HepG2 (cell line): ENCODE data around the gene PIEZO1.

Experiments
- BRCA1 ChIP-seq: sonication (generic); formaldehyde crosslinking; IDR thresholded peaks from 2 replicates; pipeline ENCODE4 v1.4.0; 2020; ENCODE audit warnings: missing genetic modification reagents
- CTCF ChIP-seq: sonication (generic); formaldehyde crosslinking; IDR thresholded peaks from 2 replicates; pipeline ENCODE4 v1.5.0; 2020; ENCODE audit warnings: mild to moderate bottlenecking, missing genetic modification reagents, moderate library complexity
- EZH2 ChIP-seq: conservative IDR thresholded peaks from 2 replicates; pipeline ENCODE4 v1.6.1; 2012; ENCODE audit warnings: mild to moderate bottlenecking, low read depth, low read length, moderate library complexity
- FOXJ3 ChIP-seq: sonication (generic); formaldehyde crosslinking; IDR thresholded peaks from 2 replicates; pipeline ENCODE4 v1.4.0; 2020; ENCODE audit warnings: missing genetic modification reagents, mild to moderate bottlenecking, borderline replicate concordance
- GATAD2A ChIP-seq: IDR thresholded peaks from 2 replicates; pipeline ENCODE4 v1.6.1; 2016
- HMGXB4 ChIP-seq, 2 experiments: sonication (generic) in 1 of 2; formaldehyde crosslinking in 1 of 2; IDR thresholded peaks; 2 replicates each; pipeline versions ENCODE4 v1.4.0 to v1.6.1; 2018 to 2020; ENCODE audit warnings: missing genetic modification reagents in 2 of 2, borderline replicate concordance in 1 of 2, low read depth in 1 of 2, mild to moderate bottlenecking in 1 of 2, missing biosample characterization in 1 of 2
- MAX ChIP-seq: IDR thresholded peaks from 2 replicates; pipeline ENCODE4 v1.6.1; 2012; ENCODE audit warnings: inconsistent platforms
- POLR2A ChIP-seq, 2 experiments: IDR thresholded peaks; 2 replicates each; pipeline ENCODE4 v1.6.1; 2011; ENCODE audit warnings: low read depth in 2 of 2, low read length in 2 of 2, mild to moderate bottlenecking in 1 of 2, moderate library complexity in 1 of 2; ENCODE audit not compliant: insufficient read depth in 1 of 2
- SAFB2 ChIP-seq: sonication (generic); formaldehyde crosslinking; IDR thresholded peaks from 2 replicates; pipeline ENCODE4 v1.5.1; 2020; ENCODE audit warnings: missing genetic modification reagents, low read depth, mild to moderate bottlenecking, borderline replicate concordance
- TEAD3 ChIP-seq: optimal IDR thresholded peaks from 2 replicates; pipeline ENCODE3; 2016; ENCODE audit warnings: borderline replicate concordance
- ZNF274 ChIP-seq: sonication (generic); formaldehyde crosslinking; IDR thresholded peaks from 2 replicates; pipeline ENCODE4 v1.5.1; 2020; ENCODE audit warnings: mild to moderate bottlenecking, missing genetic modification reagents
- ZZZ3 ChIP-seq: sonication (generic); formaldehyde crosslinking; IDR thresholded peaks from 2 replicates; pipeline ENCODE4 v1.4.0; 2020; ENCODE audit warnings: missing genetic modification reagents, mild to moderate bottlenecking, borderline replicate concordance

GRCh38 chr16:88747588-88748301 is 37.3 kb downstream of the PIEZO1 start:
- no peak for TF ChIP-seq HMGXB4 (CRISPR knock-in tag; IDR thresholded peaks at IDR 0.05; ENCODE audit: borderline replicate concordance in 1 of 2, low read depth in 1 of 2)
- TF ChIP-seq ZZZ3 (CRISPR knock-in tag), result no peak
- TF ChIP-seq SAFB2 (CRISPR knock-in tag), result no peak
- TF ChIP-seq POLR2A (IDR thresholded peaks at IDR 0.05; ENCODE audit: insufficient read depth in 1 of 2, low read depth in 2 of 2, low read length in 2 of 2), result no peak
- TF ChIP-seq BRCA1 (CRISPR knock-in tag), result no peak
- no peak for TF ChIP-seq EZH2
- TF ChIP-seq TEAD3, result no peak
- TF ChIP-seq GATAD2A (CRISPR knock-in tag), result no peak
- peak; percentile 63 for TF ChIP-seq CTCF (CRISPR knock-in tag)
- TF ChIP-seq FOXJ3, result no peak
- no peak for TF ChIP-seq ZNF274 (CRISPR knock-in tag)
- TF ChIP-seq MAX, result no peak
